ENCODE data around the gene SETBP1. TPM values are rescaled to one million over a fixed set of nuclear protein-coding genes. Genes with fewer than 3 reads are reported as not detected.

Gene SETBP1
- total RNA-seq, 1 donor from 2014 or later, result 42.0 TPM

- Mint-ChIP-seq H3K36me3 (ENCODE audit: low read depth) (peaks cover 1% of the 10 kb centered on the region), H3K27ac (no peak overlapping the region), H3K4me1 (ENCODE audit: low read depth) (peaks cover 3% of the 10 kb centered on the region), H3K4me3 (no peak overlapping the region), H3K27me3 (ENCODE audit: insufficient read depth) (peaks cover 6% of the 10 kb centered on the region), H3K9me3 (no peaks in the 10 kb centered on the region)
- DNase-seq (ENCODE audit: low spot score), result no peak
- intact Hi-C loops (cut with micrococcal nuclease), result no loop called here
Observed at GRCh38 chr18:44937960-44938719, 257.5 kb downstream of the SETBP1 start.

GRCh38 chr18:44938720-44939665 is 258.3 kb downstream of the SETBP1 start:
- Mint-ChIP-seq H3K9me3 (no peaks in the 10 kb centered on the region), H3K4me1 (ENCODE audit: low read depth) (no peaks in the 10 kb centered on the region), H3K27ac (no peak overlapping the region), H3K27me3 (ENCODE audit: insufficient read depth) (peaks cover 6% of the 10 kb centered on the region), H3K36me3 (ENCODE audit: low read depth) (peaks cover 1% of the 10 kb centered on the region), H3K4me3 (no peak overlapping the region)
- DNase-seq (ENCODE audit: low spot score), result no peak
- intact Hi-C loops (cut with micrococcal nuclease), result no loop called here

GRCh38 chr18:44941516-44941915 is 260.8 kb downstream of the SETBP1 start:
- DNase-seq (ENCODE audit: low spot score), result no peak
- no peak overlapping the region for H3K27ac Mint-ChIP-seq
- no peaks in the 10 kb centered on the region for H3K4me1 Mint-ChIP-seq (ENCODE audit: low read depth)
- peaks cover 6% of the 10 kb centered on the region for H3K27me3 Mint-ChIP-seq (ENCODE audit: insufficient read depth)
- no peaks in the 10 kb centered on the region for H3K9me3 Mint-ChIP-seq
- intact Hi-C loops (cut with micrococcal nuclease), result no loop called here
- H3K4me3 Mint-ChIP-seq, result no peak overlapping the region
- H3K36me3 Mint-ChIP-seq (ENCODE audit: low read depth), result peaks cover 1% of the 10 kb centered on the region

- Mint-ChIP-seq H3K36me3 (ENCODE audit: low read depth) (peaks cover 1% of the 10 kb centered on the region), H3K27me3 (ENCODE audit: insufficient read depth) (peaks cover 6% of the 10 kb centered on the region), H3K4me3 (no peak overlapping the region), H3K4me1 (ENCODE audit: low read depth) (no peaks in the 10 kb centered on the region), H3K9me3 (no peaks in the 10 kb centered on the region), H3K27ac (no peak overlapping the region)
- DNase-seq (ENCODE audit: low spot score), result no peak
- intact Hi-C loops (cut with micrococcal nuclease), result no loop called here
Observed at GRCh38 chr18:44942073-44942472, 261.4 kb downstream of the SETBP1 start.

GRCh38 chr18:44943311-44943881 is 262.7 kb downstream of the SETBP1 start:
- H3K4me1 Mint-ChIP-seq (ENCODE audit: low read depth), result no peaks in the 10 kb centered on the region
- H3K4me3 Mint-ChIP-seq, result no peak overlapping the region
- no peak for DNase-seq (ENCODE audit: low spot score)
- no peaks in the 10 kb centered on the region for H3K36me3 Mint-ChIP-seq (ENCODE audit: low read depth)
- H3K9me3 Mint-ChIP-seq, result no peaks in the 10 kb centered on the region
- no peak overlapping the region for H3K27ac Mint-ChIP-seq
- H3K27me3 Mint-ChIP-seq (ENCODE audit: insufficient read depth), result peaks cover 6% of the 10 kb centered on the region
- intact Hi-C loops (cut with micrococcal nuclease), result no loop called here

- intact Hi-C loops (cut with micrococcal nuclease), result no loop called here
- H3K36me3 Mint-ChIP-seq (ENCODE audit: low read depth), result no peaks in the 10 kb centered on the region
Observed at GRCh38 chr18:44944461-44944860, 263.8 kb downstream of the SETBP1 start.

GRCh38 chr18:44945888-44946401 is 265.3 kb downstream of the SETBP1 start:
- H3K27ac Mint-ChIP-seq, result no peak overlapping the region
- no peaks in the 10 kb centered on the region for H3K4me1 Mint-ChIP-seq (ENCODE audit: low read depth)
- DNase-seq (ENCODE audit: low spot score), result no peak
- intact Hi-C loops (cut with micrococcal nuclease), result no loop called here
- no peak overlapping the region for H3K4me3 Mint-ChIP-seq
- H3K9me3 Mint-ChIP-seq, result no peaks in the 10 kb centered on the region
- peaks cover 6% of the 10 kb centered on the region for H3K36me3 Mint-ChIP-seq (ENCODE audit: low read depth)
- peaks cover 4% of the 10 kb centered on the region for H3K27me3 Mint-ChIP-seq (ENCODE audit: insufficient read depth)

More at GRCh38 chr18:44944461-44944860, 263.8 kb downstream of the SETBP1 start:
- Mint-ChIP-seq H3K4me3 (no peak overlapping the region), H3K4me1 (ENCODE audit: low read depth) (no peaks in the 10 kb centered on the region), H3K27me3 (ENCODE audit: insufficient read depth) (peaks cover 5% of the 10 kb centered on the region), H3K9me3 (no peaks in the 10 kb centered on the region), H3K27ac (no peak overlapping the region)
- DNase-seq (ENCODE audit: low spot score), result no peak

- Mint-ChIP-seq H3K4me1 (ENCODE audit: low read depth) (no peaks in the 10 kb centered on the region), H3K27me3 (ENCODE audit: insufficient read depth) (peaks cover 2% of the 10 kb centered on the region), H3K27ac (no peak overlapping the region), H3K36me3 (ENCODE audit: low read depth) (peaks cover 6% of the 10 kb centered on the region), H3K4me3 (no peak overlapping the region), H3K9me3 (no peaks in the 10 kb centered on the region)
- no peak for DNase-seq (ENCODE audit: low spot score)
- intact Hi-C loops (cut with micrococcal nuclease), result no loop called here
Observed at GRCh38 chr18:44946529-44947113, 265.9 kb downstream of the SETBP1 start.

- H3K27me3 Mint-ChIP-seq (ENCODE audit: insufficient read depth), result peaks cover 2% of the 10 kb centered on the region
- H3K27ac Mint-ChIP-seq, result no peak overlapping the region
- no peak for DNase-seq (ENCODE audit: low spot score)
- no peak overlapping the region for H3K4me3 Mint-ChIP-seq
- no peaks in the 10 kb centered on the region for H3K9me3 Mint-ChIP-seq
- intact Hi-C loops (cut with micrococcal nuclease), result no loop called here
- no peaks in the 10 kb centered on the region for H3K4me1 Mint-ChIP-seq (ENCODE audit: low read depth)
- peaks cover 10% of the 10 kb centered on the region for H3K36me3 Mint-ChIP-seq (ENCODE audit: low read depth)
Observed at GRCh38 chr18:44949967-44950366, 269.3 kb downstream of the SETBP1 start.

- DNase-seq (ENCODE audit: low spot score), result no peak
- Mint-ChIP-seq H3K27ac (no peak overlapping the region), H3K36me3 (ENCODE audit: low read depth) (peaks cover 13% of the 10 kb centered on the region), H3K4me1 (ENCODE audit: low read depth) (no peaks in the 10 kb centered on the region), H3K27me3 (ENCODE audit: insufficient read depth) (peaks cover 2% of the 10 kb centered on the region), H3K9me3 (no peaks in the 10 kb centered on the region), H3K4me3 (no peak overlapping the region)
- intact Hi-C loops (cut with micrococcal nuclease), result no loop called here
Observed at GRCh38 chr18:44950685-44951195, 270.1 kb downstream of the SETBP1 start.

- Mint-ChIP-seq H3K4me3 (no peak overlapping the region), H3K27me3 (ENCODE audit: insufficient read depth) (peaks cover 2% of the 10 kb centered on the region), H3K9me3 (no peaks in the 10 kb centered on the region), H3K27ac (no peak overlapping the region), H3K4me1 (ENCODE audit: low read depth) (no peaks in the 10 kb centered on the region), H3K36me3 (ENCODE audit: low read depth) (peaks cover 13% of the 10 kb centered on the region)
- DNase-seq (ENCODE audit: low spot score), result no peak
- intact Hi-C loops (cut with micrococcal nuclease), result no loop called here
Observed at GRCh38 chr18:44951748-44952147, 271.1 kb downstream of the SETBP1 start.

GRCh38 chr18:44954257-44954656 is 273.6 kb downstream of the SETBP1 start:
- Mint-ChIP-seq H3K27ac (no peak overlapping the region), H3K9me3 (no peaks in the 10 kb centered on the region), H3K4me3 (no peak overlapping the region), H3K4me1 (ENCODE audit: low read depth) (no peaks in the 10 kb centered on the region), H3K36me3 (ENCODE audit: low read depth) (peaks cover 14% of the 10 kb centered on the region), H3K27me3 (ENCODE audit: insufficient read depth) (peaks cover 5% of the 10 kb centered on the region)
- no peak for DNase-seq (ENCODE audit: low spot score)
- intact Hi-C loops (cut with micrococcal nuclease), result no loop called here

Measured in activated T-helper 1 cell treated with anti-CD3 and anti-CD28 coated beads, Interleukin-12 subunit alpha, Interleukin-12 subunit beta, Interleukin-2, Interleukin-4 antibody, amounts not matched to agents 30 ng/mL and 10 ng/mL and 1 ng/mL, durations not matched to agents 14 hours and 24 hours and 36 hours (primary cell).